Brain microvascular endothelial cell (primary cell): ENCODE measurements around the gene TFR2.

Experiments used
- DNase-seq: peaks from one replicate; pipeline ENCODE4 v3.0.0-alpha.2; 2020
- H3K27ac ChIP-seq: fragments of 250-450 bp; sonication (Bioruptor Pico); 2 replicates; pipeline ENCODE4 v1.5.1; 2020; ENCODE audit warnings: mild to moderate bottlenecking, moderate library complexity
- H3K27me3 ChIP-seq: fragments of 250-450 bp; sonication (Bioruptor Pico); replicated peaks from 2 replicates; pipeline ENCODE4 v1.5.1; 2020; ENCODE audit warnings: mild to moderate bottlenecking
- H3K36me3 ChIP-seq: fragments of 250-450 bp; sonication (Bioruptor Pico); replicated peaks from 2 replicates; pipeline ENCODE4 v1.5.1; 2020; ENCODE audit warnings: mild to moderate bottlenecking
- H3K4me3 ChIP-seq: 2 replicates; pipeline ENCODE4 v1.5.1; 2011; ENCODE audit warnings: low read depth, mild to moderate bottlenecking, control low read depth, low read length, moderate library complexity
- CTCF ChIP-seq: IDR thresholded peaks from 2 replicates; pipeline ENCODE4 v1.5.1; 2011; ENCODE audit warnings: low read depth, mild to moderate bottlenecking, moderate library complexity, low read length, control low read depth, inconsistent platforms; ENCODE audit errors: missing control alignments
- in situ Hi-C: cut with HindIII; loops from 2 replicates; pipeline ENCODE4 v1.10.0; 2017; ENCODE audit warnings: low sequenced_read_pairs, low pct_ligation_motif_present

The TFR2 gene

GRCh38 chr7:100630066-100630465, 11.3 kb downstream of the TFR2 start:
- no peak for TF ChIP-seq CTCF
- in situ Hi-C loops, result no loop called here
- no peak overlapping the region for H3K27ac ChIP-seq
- no peak for DNase-seq
- H3K4me3 ChIP-seq, result no peak overlapping the region
- no peaks in the 10 kb centered on the region for H3K36me3 ChIP-seq
- H3K27me3 ChIP-seq, result no peaks in the 10 kb centered on the region

GRCh38 chr7:100629117-100629716, 12.1 kb downstream of the TFR2 start:
- H3K27ac ChIP-seq, result no peak overlapping the region
- H3K4me3 ChIP-seq, result no peak overlapping the region
- peak; percentile 64 for TF ChIP-seq CTCF
- H3K27me3 ChIP-seq, result no peaks in the 10 kb centered on the region
- no peak for DNase-seq
- no peaks in the 10 kb centered on the region for H3K36me3 ChIP-seq
- in situ Hi-C loops, result no loop called here

GRCh38 chr7:100627238-100627549, 14.2 kb downstream of the TFR2 start:
- no peak for DNase-seq
- in situ Hi-C loops, result no loop called here
- Histone ChIP-seq H3K27ac (no peak overlapping the region), H3K27me3 (no peaks in the 10 kb centered on the region), H3K4me3 (no peak overlapping the region), H3K36me3 (no peaks in the 10 kb centered on the region)
- TF ChIP-seq CTCF, result no peak

GRCh38 chr7:100626530-100627237, 14.7 kb downstream of the TFR2 start:
- H3K4me3 ChIP-seq, result peak overlapping the region; percentile 33
- TF ChIP-seq CTCF, result no peak

GRCh38 chr7:100626055-100626454, 15.3 kb downstream of the TFR2 start:
- H3K27ac ChIP-seq, result no peak overlapping the region
- H3K4me3 ChIP-seq, result peak overlapping the region; percentile 33
- no peak for TF ChIP-seq CTCF
- no peaks in the 10 kb centered on the region for H3K27me3 ChIP-seq
- no peaks in the 10 kb centered on the region for H3K36me3 ChIP-seq
- in situ Hi-C loops, result no loop called here
- DNase-seq, result no peak

More at GRCh38 chr7:100626530-100627237, 14.7 kb downstream of the TFR2 start:
- peak; percentile 89 for DNase-seq
- Histone ChIP-seq H3K27me3 (no peaks in the 10 kb centered on the region), H3K27ac (no peak overlapping the region), H3K36me3 (no peaks in the 10 kb centered on the region)
- in situ Hi-C loops, result no loop called here
